Activated CD4-positive, alpha-beta T cell treated with anti-CD3 and anti-CD28 coated beads for 24 hours (primary cell): ENCODE data around the gene BACE1-AS.

Experiments
- DNase-seq, 2 donors: peaks; one replicate each; pipeline ENCODE4 v3.0.0-alpha.2; 2020; ENCODE audit warnings: low read depth in 2 of 2

The BACE1-AS gene

DNA sequence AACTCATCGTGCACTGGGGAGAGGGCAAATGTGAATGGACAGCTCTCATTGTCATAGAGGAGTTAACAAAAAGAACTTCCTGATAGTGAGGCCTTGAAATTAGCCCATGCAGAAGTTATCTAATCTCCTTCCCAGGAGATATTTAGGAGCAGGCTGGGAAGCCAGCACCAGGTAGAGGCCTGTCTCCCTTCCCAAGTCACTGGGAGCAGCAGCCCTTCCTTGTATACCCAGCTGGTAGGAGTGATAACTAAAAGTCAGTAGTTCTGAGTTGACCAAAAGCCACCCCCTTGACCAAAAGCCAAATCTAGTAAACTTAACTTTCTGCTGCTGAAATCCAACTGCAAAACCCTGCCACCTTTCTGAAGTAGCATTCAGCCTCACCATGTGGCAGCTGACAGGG is 1.4 kb upstream of the BACE1-AS start:
- no peak for DNase-seq

GRCh38 chr11:117292616-117293015 is 1.5 kb downstream of the BACE1-AS start:
- DNase-seq: no peak

DNA sequence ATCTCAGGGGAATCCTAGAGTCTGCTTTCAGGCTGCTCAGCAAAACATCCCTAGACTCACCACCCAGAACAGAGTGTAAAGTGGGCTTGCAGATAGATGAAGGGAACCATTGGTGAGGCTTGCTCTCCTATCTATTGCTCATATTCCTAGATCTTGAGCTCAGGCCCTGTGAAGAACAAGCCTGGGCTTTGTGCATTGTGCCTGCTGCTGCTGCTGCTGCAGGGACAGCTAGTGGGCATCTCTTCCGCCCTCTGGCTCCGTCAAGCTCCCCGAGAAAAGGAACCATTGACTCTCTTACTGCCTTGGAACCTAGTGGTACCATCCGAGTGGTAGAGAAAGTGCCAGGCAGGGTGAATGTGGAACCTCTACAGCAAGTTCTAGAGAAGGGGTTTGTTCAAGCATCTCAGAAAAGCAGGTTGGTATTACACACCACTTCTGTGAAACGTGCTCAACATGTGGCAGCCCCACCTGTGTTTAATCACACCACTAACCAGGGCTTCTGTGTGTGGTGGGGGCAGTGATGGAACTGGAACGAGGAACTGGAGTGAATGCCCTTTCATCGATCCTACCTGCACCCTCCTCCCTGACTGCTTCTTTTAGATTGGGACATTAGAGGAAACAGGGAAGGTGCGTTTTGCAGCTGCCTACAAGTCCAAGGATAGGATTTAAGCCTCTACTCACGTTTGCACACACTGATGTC is 4.4 kb downstream of the BACE1-AS start:
- no peak for DNase-seq

GRCh38 chr11:117296881-117297280 is 5.7 kb downstream of the BACE1-AS start:
- no peak for DNase-seq

DNA sequence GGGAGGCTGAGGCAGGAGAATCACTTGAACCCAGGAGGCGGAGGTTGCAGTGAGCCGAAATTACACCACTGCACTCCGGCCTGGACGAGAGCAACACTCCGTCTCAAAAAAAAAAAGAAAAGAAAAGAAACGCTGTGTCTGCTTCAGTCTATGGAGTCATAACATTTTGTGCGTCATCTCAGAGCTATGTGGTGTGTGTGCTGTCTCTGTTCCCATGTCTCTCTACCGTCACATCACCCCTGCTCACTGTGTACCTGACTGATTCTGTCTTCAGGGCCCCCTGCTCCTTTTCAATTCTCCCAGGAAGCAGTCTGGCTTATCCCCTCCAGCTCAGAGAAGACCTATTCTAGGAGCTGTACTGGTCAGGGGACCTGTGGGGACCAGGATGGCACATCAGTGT is 7.0 kb downstream of the BACE1-AS start:
- no peak for DNase-seq

DNA sequence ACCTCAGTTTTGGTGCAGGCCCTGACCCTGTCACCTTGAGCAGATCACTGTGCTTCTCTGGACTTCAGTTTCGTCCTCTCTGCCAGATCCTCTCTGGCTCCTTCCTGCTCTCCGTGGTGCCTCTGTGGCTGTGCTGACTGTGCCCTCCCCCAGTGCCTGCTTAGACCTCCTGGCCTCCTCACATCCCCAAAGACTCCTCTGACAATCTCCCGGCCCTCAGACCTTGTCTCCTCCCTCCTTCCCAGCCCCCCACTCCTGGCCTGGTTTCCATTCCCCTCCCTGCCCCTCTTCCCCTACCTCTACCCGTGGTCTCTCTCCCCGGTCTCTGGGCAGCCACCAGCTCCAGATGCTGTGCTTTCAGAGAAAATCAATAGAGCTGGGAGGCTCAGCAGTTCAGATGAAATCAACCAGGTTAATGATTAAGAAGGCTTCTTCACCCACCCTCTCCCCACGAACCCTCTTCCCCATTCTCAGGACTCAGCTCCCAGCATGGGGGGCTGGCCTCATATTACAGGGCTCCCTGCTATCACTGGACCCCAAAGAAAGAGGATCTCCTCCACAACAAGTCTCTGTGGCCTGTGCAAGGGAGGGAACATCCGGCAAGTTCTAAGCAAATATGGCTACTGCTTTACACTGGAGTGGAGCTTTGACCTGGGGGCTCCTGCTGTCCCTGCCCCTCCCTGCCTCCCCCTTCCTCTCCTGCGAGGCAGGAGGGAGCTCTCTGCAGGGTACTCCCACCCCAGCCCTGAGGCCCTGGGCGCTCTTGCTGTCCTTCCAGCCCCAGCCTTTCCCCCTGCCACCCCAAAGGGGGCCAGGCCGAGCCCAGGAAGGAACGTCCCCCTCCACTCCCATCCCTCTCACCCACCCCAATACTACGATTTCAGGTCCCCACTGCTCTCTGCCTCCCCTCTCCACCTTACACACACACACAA is 8.5 kb downstream of the BACE1-AS start:
- no peak for DNase-seq

GRCh38 chr11:117300283-117300663 is 9.1 kb downstream of the BACE1-AS start:
- DNase-seq: no peak

GRCh38 chr11:117300773-117301172 is 9.6 kb downstream of the BACE1-AS start:
- DNase-seq: no peak

- no peak for DNase-seq
These were observed 11.1 kb downstream of the BACE1-AS start for GRCh38 chr11:117302228-117302627.

DNA sequence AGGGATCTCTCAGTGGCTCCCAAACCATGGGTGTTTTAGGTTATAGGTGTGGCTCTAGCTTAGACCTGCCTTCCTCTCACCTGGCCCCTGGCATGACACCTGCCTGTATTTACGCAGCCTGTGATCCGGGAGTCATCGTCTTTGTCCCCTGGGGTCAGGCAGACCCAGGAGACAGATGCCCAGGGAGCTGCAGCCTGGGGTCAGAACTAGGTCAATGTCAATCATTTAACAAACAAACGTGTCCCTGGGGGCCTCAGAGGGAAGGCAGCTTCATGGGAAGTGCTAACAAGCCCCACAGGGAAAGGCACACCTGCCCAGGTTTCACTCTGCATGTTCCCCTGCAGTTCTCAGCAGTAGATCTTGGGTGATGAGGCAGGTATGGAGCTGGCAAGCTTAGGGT is 12.0 kb downstream of the BACE1-AS start:
- DNase-seq: no peak

DNA sequence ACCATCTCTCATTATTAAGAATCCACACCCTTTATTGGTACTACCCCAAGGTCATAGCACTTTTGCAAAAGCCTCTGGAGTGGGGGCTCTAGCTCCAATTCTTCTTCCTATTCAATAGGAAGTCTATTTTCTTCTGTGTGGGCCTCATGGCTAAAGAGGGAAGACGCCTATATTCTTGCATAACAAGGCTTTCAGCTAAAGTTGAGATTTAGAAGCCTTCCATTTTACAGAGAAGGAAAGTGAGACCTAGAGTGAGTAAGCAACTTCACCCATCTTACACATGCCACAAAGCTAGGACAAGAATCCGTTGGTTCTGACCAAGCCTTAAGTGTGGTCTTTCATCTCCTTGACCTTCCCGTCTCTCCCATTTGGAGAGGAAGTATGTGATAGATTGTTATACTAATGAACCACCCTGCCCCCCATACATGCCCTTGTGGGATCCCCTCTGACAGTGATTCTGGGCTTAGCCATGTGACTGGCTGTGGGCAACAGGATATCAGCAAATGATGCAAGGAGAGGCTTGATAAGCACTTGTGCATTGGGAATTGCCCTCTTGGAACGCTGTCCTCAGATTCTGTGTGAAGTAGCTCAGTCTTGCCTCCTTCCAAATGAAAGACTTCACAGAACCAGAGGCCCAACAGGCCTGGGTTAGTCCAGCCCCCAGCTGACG is 12.6 kb downstream of the BACE1-AS start:
- DNase-seq: no peak

DNA sequence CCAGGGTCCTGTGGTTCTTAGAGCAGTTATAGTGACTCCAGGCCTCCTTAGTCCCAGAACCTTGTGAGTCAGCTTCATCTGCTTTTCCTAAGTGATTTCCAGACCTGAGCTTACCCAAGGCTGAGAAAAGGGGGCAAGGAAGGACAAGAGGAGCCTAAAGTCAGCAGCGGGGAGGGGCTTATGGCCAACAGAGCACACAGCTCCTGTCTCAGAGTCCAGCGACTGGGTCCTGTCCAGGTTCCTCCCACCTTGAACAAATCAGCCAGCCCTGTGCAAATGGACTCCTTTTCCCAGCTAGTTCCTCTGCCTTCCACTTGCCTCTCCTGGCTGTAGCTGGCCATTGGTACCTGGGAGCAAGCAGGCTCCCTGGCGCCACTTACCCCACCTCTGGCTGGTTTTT is 14.0 kb downstream of the BACE1-AS start:
- no peak for DNase-seq

- DNase-seq: no peak
These were observed 18.2 kb downstream of the BACE1-AS start for GRCh38 chr11:117309310-117309709.

GRCh38 chr11:117313091-117313490 is 21.9 kb downstream of the BACE1-AS start:
- DNase-seq: no peak

DNA sequence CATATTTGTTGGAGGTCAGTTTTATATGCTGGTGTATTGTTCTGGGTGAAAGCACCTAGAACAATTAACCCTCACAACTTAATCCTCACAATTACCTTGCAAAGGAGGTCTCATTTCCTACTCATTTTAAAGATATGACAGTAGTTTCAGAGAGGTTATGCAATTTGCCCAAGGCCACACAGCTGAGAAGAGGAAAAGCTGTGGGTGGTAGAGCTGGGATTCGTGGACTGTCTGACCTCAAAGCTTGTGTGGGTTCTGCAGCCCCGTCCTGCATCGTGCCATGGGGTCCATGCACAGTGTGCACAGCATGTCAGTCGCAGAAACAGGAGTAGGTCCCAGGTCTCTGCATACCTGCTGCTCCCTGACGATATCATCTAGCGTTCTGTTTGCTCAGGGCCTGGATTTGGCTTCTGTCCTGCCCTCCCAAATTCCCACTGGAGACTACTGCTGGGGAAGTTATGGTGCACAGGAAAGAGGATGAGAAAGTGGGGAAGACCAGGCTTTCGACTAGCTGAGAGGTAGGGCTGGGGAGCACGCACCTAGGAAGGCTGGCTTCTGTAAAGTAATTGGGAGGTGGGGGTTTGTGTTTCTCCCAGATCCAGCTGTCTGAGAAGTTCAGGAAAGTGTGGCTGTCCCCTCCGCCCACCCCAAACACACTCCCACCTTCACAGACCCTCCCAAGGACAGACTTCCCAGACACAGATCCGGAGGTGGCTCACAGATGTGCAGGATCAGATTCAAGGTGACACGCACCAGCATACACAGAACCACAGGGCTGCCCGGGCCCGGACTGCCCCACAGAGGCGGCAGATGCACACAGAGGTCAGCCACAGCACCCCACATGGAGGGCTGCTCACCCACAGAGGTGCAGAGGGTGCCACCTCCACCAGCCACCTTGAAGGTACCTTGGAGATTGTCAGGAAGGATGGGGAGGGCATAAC is 23.0 kb downstream of the BACE1-AS start:
- no peak for DNase-seq

DNA sequence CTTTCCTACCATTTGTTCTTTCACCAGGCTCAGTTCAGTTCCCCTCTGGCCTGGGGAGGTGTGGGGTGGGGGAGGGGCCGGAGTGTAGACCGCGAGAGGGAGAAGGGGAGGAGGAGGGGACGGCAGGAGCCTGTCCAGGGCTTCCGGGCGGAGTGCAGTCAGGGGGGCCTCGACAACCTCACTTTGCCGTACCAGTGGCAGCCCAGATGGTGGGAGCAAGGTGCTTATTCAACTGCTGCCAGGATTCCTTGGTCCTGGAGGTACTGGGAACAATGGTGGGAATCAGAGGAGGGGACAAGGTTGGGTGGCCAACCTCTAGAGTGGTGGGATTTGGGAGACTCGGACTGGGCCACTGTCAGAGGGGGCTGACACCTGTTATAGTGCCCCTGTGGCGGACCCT is 23.7 kb downstream of the BACE1-AS start:
- DNase-seq: no peak

- DNase-seq: no peak
These were observed 24.4 kb downstream of the BACE1-AS start for GRCh38 chr11:117315285-117316196.

DNA sequence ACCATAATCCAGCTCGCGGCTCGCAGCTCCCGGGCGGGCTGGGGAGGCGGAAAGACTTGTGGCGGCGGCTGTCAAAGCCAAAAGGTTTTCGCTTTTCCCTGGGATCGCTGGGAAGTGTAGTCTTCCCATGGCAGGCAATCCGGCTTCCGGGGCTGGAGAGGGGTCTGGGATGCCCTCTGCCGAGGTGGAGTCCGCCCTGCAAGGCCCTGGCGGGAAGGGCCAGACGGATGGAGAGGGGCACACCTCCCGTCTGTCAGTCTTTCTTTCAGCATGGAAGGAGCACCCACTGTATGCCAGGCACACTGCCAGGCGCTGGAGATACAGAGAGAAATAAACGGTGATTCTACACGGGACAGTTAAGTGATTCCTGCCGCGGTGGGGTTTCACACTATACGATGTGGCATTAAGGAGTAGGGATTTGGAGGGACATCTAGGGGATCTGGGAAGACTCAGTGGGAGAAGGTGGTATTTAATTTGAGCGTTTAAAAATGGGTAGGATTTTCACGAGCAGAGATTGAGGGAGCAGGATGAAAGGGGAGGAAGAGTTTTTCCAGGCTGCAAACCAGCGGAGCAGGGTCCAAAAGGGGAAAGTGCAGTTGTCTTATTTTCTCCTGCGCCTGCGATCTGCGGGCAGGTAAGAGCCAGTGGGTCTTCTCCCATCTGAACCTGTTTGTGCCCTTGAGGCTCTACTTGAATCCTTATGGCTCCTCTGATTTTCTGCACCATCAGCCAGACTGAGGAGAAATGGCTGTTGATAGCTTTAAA is 25.2 kb downstream of the BACE1-AS start, which contains the start of gene BACE1:
Gene BACE1 (minus strand): TSS at position 60 of the 765 bp plus-strand sequence. CDS start 461 bp downstream, outside the sequence.
- DNase-seq: no peak

- DNase-seq: no peak
These were observed 27.6 kb downstream of the BACE1-AS start for GRCh38 chr11:117318738-117319137.
